ENCODE measurements around the gene MCCC2. TPM values are rescaled to one million over a fixed set of nuclear protein-coding genes. Genes with fewer than 3 reads are reported as not detected.

The MCCC2 gene
- total and polyA plus RNA-seq, 2 experiments from 2014 or later: 47.2 to 59.9 TPM

GRCh38 chr5:71620630-71621029, 33.5 kb downstream of the MCCC2 start:
- no peak for DNase-seq (ENCODE audit: low read depth in 1 of 2, low spot score in 1 of 2)
- Histone ChIP-seq H3K4me3 (no peak overlapping the region), H3K4me1 (ENCODE audit: low read depth) (no peaks in the 10 kb centered on the region), H3K27ac (no peak overlapping the region), H3K9me3 (ENCODE audit: low read depth) (no peaks in the 10 kb centered on the region), H3K36me3 (no peaks in the 10 kb centered on the region), H3K27me3 (no peaks in the 10 kb centered on the region)
- TF ChIP-seq CTCF (IDR thresholded peaks at IDR 0.05; ENCODE audit: low read depth, low read length): no peak

GRCh38 chr5:71621268-71621667, 34.1 kb downstream of the MCCC2 start:
- no peaks in the 10 kb centered on the region for H3K4me1 ChIP-seq (ENCODE audit: low read depth)
- no peak for DNase-seq (ENCODE audit: low read depth in 1 of 2, low spot score in 1 of 2)
- TF ChIP-seq CTCF (IDR thresholded peaks at IDR 0.05; ENCODE audit: low read depth, low read length): no peak
- H3K27ac ChIP-seq: no peak overlapping the region
- no peaks in the 10 kb centered on the region for H3K27me3 ChIP-seq
- no peak overlapping the region for H3K4me3 ChIP-seq
- H3K36me3 ChIP-seq: no peaks in the 10 kb centered on the region
- H3K9me3 ChIP-seq (ENCODE audit: low read depth): no peaks in the 10 kb centered on the region

- H3K36me3 ChIP-seq: no peaks in the 10 kb centered on the region
- no peak for DNase-seq (ENCODE audit: low read depth in 1 of 2, low spot score in 1 of 2)
- H3K4me1 ChIP-seq (ENCODE audit: low read depth): no peaks in the 10 kb centered on the region
- H3K9me3 ChIP-seq (ENCODE audit: low read depth): no peaks in the 10 kb centered on the region
- no peak overlapping the region for H3K27ac ChIP-seq
- H3K27me3 ChIP-seq: no peaks in the 10 kb centered on the region
- TF ChIP-seq CTCF (IDR thresholded peaks at IDR 0.05; ENCODE audit: low read depth, low read length): no peak
- no peak overlapping the region for H3K4me3 ChIP-seq
These were observed 34.6 kb downstream of the MCCC2 start for GRCh38 chr5:71621741-71622140.

- no peaks in the 10 kb centered on the region for H3K9me3 ChIP-seq (ENCODE audit: low read depth)
- H3K36me3 ChIP-seq: no peaks in the 10 kb centered on the region
- no peaks in the 10 kb centered on the region for H3K4me1 ChIP-seq (ENCODE audit: low read depth)
- no peak for TF ChIP-seq CTCF (IDR thresholded peaks at IDR 0.05; ENCODE audit: low read depth, low read length)
- no peak for DNase-seq (ENCODE audit: low read depth in 1 of 2, low spot score in 1 of 2)
- no peaks in the 10 kb centered on the region for H3K27me3 ChIP-seq
- H3K27ac ChIP-seq: no peak overlapping the region
- H3K4me3 ChIP-seq: no peak overlapping the region
These were observed 36.2 kb downstream of the MCCC2 start for GRCh38 chr5:71623221-71623794.

GRCh38 chr5:71629950-71630349, 42.8 kb downstream of the MCCC2 start:
- Histone ChIP-seq H3K9me3 (ENCODE audit: low read depth) (no peaks in the 10 kb centered on the region), H3K36me3 (peaks cover 2% of the 10 kb centered on the region), H3K4me1 (ENCODE audit: low read depth) (peaks cover 7% of the 10 kb centered on the region), H3K4me3 (no peak overlapping the region), H3K27me3 (no peaks in the 10 kb centered on the region), H3K27ac (peak overlapping the region; percentile 70)
- no peak for TF ChIP-seq CTCF (IDR thresholded peaks at IDR 0.05; ENCODE audit: low read depth, low read length)
- DNase-seq (ENCODE audit: low read depth in 1 of 2, low spot score in 1 of 2): peak in 1 of 2 donors; percentile 10
